Muscle of leg (tissue), 16 donors: Measurements from ENCODE around the gene FBXW11. TPM values are rescaled to one million over a fixed set of nuclear protein-coding genes. Genes with fewer than 3 reads are reported as not detected.

Experiments
- DNase-seq: peaks from one replicate; pipeline ENCODE4 v3.0.0; 2013
- H3K27ac ChIP-seq: one replicate; pipeline ENCODE4 v1.5.1; 2013; ENCODE audit warnings: mild to moderate bottlenecking, low read length, control low read depth
- H3K27me3 ChIP-seq: one replicate; pipeline ENCODE4 v1.6.1; 2013; ENCODE audit warnings: low read length; ENCODE audit not compliant: control insufficient read depth, insufficient read depth
- H3K36me3 ChIP-seq: one replicate; pipeline ENCODE4 v1.6.1; 2013; ENCODE audit warnings: low read length; ENCODE audit not compliant: control insufficient read depth, insufficient read depth
- H3K4me1 ChIP-seq: one replicate; pipeline ENCODE4 v1.6.1; 2013; ENCODE audit warnings: low read length; ENCODE audit not compliant: control insufficient read depth, insufficient read depth
- H3K4me3 ChIP-seq: one replicate; pipeline ENCODE4 v1.5.1; 2013; ENCODE audit warnings: low read length, control low read depth
- H3K9me3 ChIP-seq: replicated peaks from 2 replicates; pipeline ENCODE4 v1.6.1; 2013; ENCODE audit warnings: low read depth, low read length; ENCODE audit not compliant: control insufficient read depth
- WGBS: methylation state at CpG from one replicate; pipeline ENCODE4 v1.1.5; 2013; ENCODE audit warnings: missing lambda C conversion rate; ENCODE audit not compliant: insufficient coverage; 5-methylcytosine and 5-hydroxymethylcytosine counted together
- long read RNA-seq, 11 donors: transcript quantifications; one replicate each; lab custom pipeline, GENCODE V29; 2026
- polyA plus RNA-seq, 8 donors: library from polyadenylated mRNA; unstranded; fragments of 120-200 nt; gene quantifications; one replicate each; pipeline versions ENCODE4 v1.2.1 to v1.2.3, GENCODE V29; 2013; ENCODE audit warnings: inconsistent platforms in 1 of 8, low replicate concordance in 1 of 8; ENCODE audit not compliant: insufficient read length in 8 of 8, insufficient read depth in 1 of 8
- total RNA-seq: library from RNA; stranded (reverse); fragments of 120-200 nt; gene quantifications from one replicate; pipeline ENCODE4 v1.2.4, GENCODE V29; 2013

FBXW11 gene
- total RNA-seq (45.4 TPM), polyA plus RNA-seq (10 to 100 TPM; 28.9 to 40.2 (median 35.4) TPM)
- long read RNA-seq, donor 1, partial matches to known transcripts, result 0 of 1 reads
- long read RNA-seq, donor 1, other reads (novel, unspliced or antisense), result 0 of 1 reads
- long read RNA-seq, donor 2, partial matches to known transcripts, result 0 of 3 reads
- long read RNA-seq, donor 2, other reads (novel, unspliced or antisense), result 0 of 3 reads
- long read RNA-seq, donor 3, full-length matches to known transcripts, result 10 of 10 reads
- long read RNA-seq, donor 3, partial matches to known transcripts, result 0 of 10 reads
- long read RNA-seq, donor 3, other reads (novel, unspliced or antisense), result 0 of 10 reads
- long read RNA-seq, donor 4, full-length matches to known transcripts, result 5 of 5 reads
- long read RNA-seq, donor 4, partial matches to known transcripts, result 0 of 5 reads
- long read RNA-seq, donor 4, other reads (novel, unspliced or antisense), result 0 of 5 reads
- long read RNA-seq, donor 5, full-length matches to known transcripts, result 6 of 6 reads
- long read RNA-seq, donor 5, partial matches to known transcripts, result 0 of 6 reads
- long read RNA-seq, donor 5, other reads (novel, unspliced or antisense), result 0 of 6 reads
- long read RNA-seq, donor 6, full-length matches to known transcripts, result 7 of 7 reads
- long read RNA-seq, donor 6, partial matches to known transcripts, result 0 of 7 reads
- long read RNA-seq, donor 6, other reads (novel, unspliced or antisense), result 0 of 7 reads
- long read RNA-seq, donor 7, full-length matches to known transcripts, result 10 of 10 reads
- long read RNA-seq, donor 7, partial matches to known transcripts, result 0 of 10 reads
- long read RNA-seq, donor 7, other reads (novel, unspliced or antisense), result 0 of 10 reads
- long read RNA-seq, donor 8, partial matches to known transcripts, result 0 of 3 reads
- long read RNA-seq, donor 8, other reads (novel, unspliced or antisense), result 0 of 3 reads
- long read RNA-seq, donor 9, full-length matches to known transcripts, result 7 of 7 reads
- long read RNA-seq, donor 9, partial matches to known transcripts, result 0 of 7 reads
- long read RNA-seq, donor 9, other reads (novel, unspliced or antisense), result 0 of 7 reads
- long read RNA-seq, donor 10, transcript FBXW11-203 (12 exons, 2,181 nt), result major isoform, 5 of 5 reads
- long read RNA-seq, donor 10, partial matches to known transcripts, result 0 of 5 reads
- long read RNA-seq, donor 10, other reads (novel, unspliced or antisense), result 0 of 5 reads
- long read RNA-seq, donor 11, full-length matches to known transcripts, result 3 of 3 reads
- long read RNA-seq, donor 11, partial matches to known transcripts, result 0 of 3 reads
- long read RNA-seq, donor 11, other reads (novel, unspliced or antisense), result 0 of 3 reads

DNA sequence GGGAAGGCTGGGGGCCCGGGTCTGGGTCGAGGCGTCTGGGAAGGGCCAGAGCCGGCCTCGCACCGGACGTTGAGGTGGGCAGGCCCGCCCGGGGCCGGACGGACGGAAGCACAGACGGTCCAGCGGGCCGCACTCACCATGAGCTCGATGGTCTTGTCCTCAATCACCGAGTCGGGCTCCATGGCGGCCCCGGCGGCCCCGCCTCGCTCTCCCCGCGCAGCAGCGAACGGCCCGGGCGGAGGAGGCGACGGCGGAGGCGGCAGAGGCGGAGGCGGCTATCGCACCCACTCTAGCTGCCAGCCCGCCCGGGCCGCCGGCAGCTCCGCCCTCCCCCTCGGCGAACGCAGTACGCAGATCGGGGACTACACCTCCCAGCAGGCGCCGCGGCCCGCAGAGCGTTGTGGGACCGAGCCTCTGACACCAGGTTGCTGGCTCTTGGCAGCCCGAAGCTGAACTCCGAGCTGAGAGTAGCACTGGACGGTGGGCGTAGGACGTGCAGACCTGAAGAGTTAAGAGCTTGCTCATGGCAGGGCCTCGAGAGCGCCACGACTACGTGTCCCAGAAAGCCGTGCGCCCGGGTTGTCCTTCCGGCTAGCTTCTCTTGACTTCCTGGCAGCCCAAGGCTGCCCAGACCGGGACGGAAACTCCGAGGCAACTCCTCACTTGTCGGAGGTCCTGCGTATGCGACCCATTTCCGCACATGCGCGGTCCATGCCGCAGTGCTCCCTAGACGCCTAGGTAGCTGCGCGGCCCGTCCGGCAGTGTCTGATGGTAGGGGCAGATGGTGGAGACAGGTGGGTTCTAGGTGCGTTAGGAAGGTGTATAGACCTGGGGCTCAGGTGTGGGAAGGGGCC lies at the start of gene FBXW11:
FBXW11 (minus strand) TSS at position 318 of the 854 bp plus-strand sequence; CDS start at position 182, 136 bp downstream.
- WGBS, result under 1% methylated on average over 81 of the region's 81 CpGs
- peak; percentile 99 for DNase-seq
- no peaks in the 10 kb centered on the region for H3K36me3 ChIP-seq
- H3K9me3 ChIP-seq, result no peaks in the 10 kb centered on the region
- H3K4me3 ChIP-seq, result peak within 1 kb of the TSS; percentile 97
- H3K27me3 ChIP-seq, result no peaks in the 10 kb centered on the region
- peak within 1 kb of the TSS; percentile 96 for H3K27ac ChIP-seq
- H3K4me1 ChIP-seq, result peaks cover 20% of the 10 kb centered on the region

DNA sequence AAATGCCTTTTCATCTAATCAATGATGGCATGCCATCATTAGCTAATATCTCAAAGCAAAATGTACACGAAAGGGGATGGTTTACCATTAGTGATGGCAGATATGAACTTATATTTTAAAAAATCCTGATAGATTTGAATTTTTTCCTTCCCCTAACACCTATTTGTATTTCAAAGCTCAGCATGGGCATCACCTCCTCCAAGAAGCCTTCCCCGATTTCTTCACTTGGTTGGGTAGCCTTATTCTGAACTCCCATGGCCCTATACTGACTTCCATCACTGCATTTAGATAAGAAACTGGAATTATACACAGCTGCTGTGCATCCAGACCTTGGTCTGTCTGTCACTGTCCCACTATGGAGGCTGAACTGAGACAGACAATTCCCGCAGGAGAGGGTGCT lies 49.6 kb upstream of the FBXW11 start:
- H3K27ac ChIP-seq, result no peak overlapping the region
- peaks cover 61% of the 10 kb centered on the region for H3K36me3 ChIP-seq
- DNase-seq, result no peak
- H3K27me3 ChIP-seq, result no peaks in the 10 kb centered on the region
- 95% methylated on average over 2 of the region's 3 CpGs for WGBS
- H3K4me1 ChIP-seq, result no peaks in the 10 kb centered on the region
- H3K9me3 ChIP-seq, result no peaks in the 10 kb centered on the region
- H3K4me3 ChIP-seq, result no peak overlapping the region

DNA sequence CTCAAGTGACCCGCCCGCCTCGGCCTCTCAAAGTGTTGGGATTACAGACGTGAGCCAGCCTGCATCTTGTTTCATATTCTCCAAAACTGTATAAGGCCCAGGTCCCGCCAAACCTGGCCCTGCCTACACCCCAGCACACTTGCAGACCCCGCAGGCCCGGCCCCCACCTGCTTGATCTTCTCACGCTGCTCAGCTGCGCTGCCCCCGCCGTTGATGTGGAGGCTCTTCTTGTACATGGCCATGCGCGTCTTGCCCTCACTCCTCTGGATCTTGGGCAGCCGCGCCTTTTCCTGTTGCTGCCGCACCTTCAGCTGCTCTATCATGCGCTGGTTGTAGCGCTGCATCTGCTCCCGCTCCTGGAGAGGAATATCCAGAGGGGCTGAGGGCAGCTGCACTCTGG lies 49.0 kb upstream of the FBXW11 start:
- Histone ChIP-seq H3K4me1 (no peaks in the 10 kb centered on the region), H3K36me3 (peaks cover 55% of the 10 kb centered on the region), H3K27me3 (no peaks in the 10 kb centered on the region), H3K4me3 (no peak overlapping the region), H3K27ac (no peak overlapping the region), H3K9me3 (no peaks in the 10 kb centered on the region)
- DNase-seq, result no peak
- WGBS, result 89% methylated on average over 16 of the region's 19 CpGs

DNA sequence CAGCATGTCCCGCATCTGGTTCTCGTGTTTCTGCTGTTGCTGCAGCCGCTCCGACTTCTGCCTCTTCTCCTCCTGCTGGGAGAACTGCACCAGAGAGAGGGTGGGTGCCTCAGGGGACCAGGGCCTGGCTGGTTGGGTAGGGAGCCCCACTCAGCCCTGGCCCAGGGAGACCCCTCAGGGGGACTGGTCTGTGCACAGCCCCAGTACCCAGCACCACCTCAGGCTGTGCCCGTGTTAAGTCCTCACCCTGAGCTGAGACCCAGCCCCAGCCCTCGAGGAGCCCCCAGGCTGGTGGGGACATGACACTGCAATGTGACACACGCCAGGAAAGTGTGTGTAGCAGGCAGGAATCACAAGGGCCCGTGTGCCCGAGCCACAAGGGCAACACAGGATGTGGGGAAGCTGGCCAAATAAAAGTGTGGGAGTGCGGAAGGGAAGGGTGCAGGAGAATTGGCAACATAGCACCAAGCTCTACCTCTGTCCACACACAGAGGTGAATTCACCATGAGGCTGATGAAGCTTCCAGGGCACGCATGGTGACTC lies 48.2 kb upstream of the FBXW11 start:
- WGBS, result 78% methylated on average over 9 of the region's 11 CpGs
- DNase-seq, result no peak
- Histone ChIP-seq H3K4me3 (no peak overlapping the region), H3K27me3 (no peaks in the 10 kb centered on the region), H3K9me3 (no peaks in the 10 kb centered on the region), H3K27ac (no peak overlapping the region), H3K4me1 (no peaks in the 10 kb centered on the region), H3K36me3 (peaks cover 53% of the 10 kb centered on the region)

DNA sequence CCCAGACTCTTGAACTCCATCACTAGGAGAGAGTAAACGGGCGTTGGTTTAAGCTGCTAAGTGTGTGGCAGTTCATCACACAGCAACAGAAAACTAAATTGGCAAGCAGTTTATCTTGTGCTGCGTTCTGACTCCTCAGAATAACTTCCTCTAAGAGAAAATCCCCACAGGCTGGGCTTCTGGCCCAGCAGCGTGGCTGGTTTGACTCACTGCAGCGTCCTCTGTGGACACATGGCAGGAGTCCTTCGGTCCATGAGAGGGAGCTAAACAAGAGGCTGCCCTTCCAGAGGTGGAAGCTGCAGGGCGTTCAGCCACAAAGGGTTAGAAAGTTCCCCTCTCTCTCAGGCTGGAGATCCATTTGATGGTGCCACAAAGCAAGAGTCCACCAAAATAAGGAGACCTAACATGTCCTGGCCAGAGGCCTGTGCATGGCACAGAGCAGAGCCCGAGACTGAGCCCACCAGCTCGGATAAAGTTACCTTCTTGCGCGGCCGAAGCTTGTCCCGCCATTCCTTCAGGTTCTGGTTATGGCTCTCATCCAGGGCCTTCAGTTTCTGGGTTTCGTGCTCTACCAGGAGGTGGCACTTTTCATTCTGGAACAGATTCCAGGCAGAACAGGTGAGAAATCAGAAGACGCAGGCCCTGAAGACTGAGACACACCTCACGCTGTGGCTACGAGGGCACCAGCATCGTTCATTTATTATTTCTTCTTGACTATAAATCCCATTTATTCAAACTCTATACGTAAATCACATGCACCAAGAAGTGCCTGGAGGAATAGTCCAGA lies 46.2 kb upstream of the FBXW11 start:
- peak; percentile 35 for DNase-seq
- H3K4me1 ChIP-seq, result peaks cover 4% of the 10 kb centered on the region
- H3K4me3 ChIP-seq, result no peak overlapping the region
- no peaks in the 10 kb centered on the region for H3K27me3 ChIP-seq
- WGBS, result 81% methylated on average over 14 of the region's 19 CpGs
- H3K27ac ChIP-seq, result no peak overlapping the region
- H3K36me3 ChIP-seq, result peaks cover 50% of the 10 kb centered on the region
- no peaks in the 10 kb centered on the region for H3K9me3 ChIP-seq

DNA sequence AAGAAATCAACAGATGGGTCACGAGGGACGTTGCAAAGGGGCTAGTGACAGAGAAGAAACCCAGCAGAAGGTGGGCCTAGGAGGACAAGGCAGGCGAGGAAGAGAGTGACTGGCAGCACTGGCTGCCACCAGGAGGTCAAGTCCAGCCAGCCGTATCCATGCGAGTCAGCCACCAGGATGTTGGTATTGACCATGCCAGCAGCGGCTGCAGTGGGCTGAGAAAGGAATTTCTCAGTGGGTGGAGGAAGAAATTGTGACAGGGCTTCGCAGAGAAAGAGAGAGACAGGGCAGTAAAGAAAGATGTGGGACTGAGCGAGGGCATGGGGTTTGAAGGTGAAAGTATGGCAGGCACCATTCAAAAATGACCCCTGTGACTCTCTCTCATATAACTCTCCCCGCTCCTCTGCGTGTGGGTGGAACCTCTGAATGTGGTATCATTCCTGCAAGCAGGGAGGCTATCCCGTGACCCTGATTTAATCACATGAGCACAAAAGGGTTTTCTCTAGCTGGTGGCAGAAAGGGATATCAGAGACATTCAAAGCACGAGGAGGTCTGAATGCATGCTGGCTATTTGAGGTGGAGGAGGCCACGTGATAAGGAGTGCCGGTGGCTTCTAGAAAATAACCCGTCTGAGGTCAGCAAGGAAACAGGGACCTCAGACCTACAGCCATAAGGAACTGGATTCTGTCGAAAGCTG lies 45.4 kb upstream of the FBXW11 start:
- H3K9me3 ChIP-seq, result no peaks in the 10 kb centered on the region
- H3K4me3 ChIP-seq, result no peak overlapping the region
- H3K27me3 ChIP-seq, result no peaks in the 10 kb centered on the region
- 82% methylated on average over 11 of the region's 16 CpGs for WGBS
- H3K36me3 ChIP-seq, result peaks cover 49% of the 10 kb centered on the region
- DNase-seq, result no peak
- peaks cover 9% of the 10 kb centered on the region for H3K4me1 ChIP-seq
- H3K27ac ChIP-seq, result no peak overlapping the region

DNA sequence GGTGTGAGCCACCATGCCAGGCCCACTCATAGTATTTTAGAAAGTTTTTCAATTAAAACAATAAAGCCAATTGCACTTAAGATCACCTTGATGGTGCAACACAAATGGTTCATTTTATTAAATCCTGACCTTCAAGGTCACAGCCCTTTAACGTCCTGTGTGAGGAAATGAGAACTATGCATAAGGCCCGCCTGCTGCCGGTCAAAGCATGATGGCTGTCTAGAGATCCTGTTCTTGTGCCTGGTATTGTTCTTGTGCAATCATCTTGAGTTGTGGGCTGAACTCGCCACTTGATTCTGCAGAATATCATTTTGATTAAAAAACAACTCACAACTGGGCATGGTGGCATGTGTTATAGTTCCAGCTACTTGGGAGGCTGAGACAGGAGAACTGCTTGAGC lies 43.6 kb upstream of the FBXW11 start:
- Histone ChIP-seq H3K4me3 (no peak overlapping the region), H3K9me3 (no peaks in the 10 kb centered on the region), H3K27ac (no peak overlapping the region), H3K27me3 (no peaks in the 10 kb centered on the region), H3K36me3 (peaks cover 38% of the 10 kb centered on the region), H3K4me1 (peaks cover 9% of the 10 kb centered on the region)
- no peak for DNase-seq
- 100% methylated on average over 2 of the region's 4 CpGs for WGBS

DNA sequence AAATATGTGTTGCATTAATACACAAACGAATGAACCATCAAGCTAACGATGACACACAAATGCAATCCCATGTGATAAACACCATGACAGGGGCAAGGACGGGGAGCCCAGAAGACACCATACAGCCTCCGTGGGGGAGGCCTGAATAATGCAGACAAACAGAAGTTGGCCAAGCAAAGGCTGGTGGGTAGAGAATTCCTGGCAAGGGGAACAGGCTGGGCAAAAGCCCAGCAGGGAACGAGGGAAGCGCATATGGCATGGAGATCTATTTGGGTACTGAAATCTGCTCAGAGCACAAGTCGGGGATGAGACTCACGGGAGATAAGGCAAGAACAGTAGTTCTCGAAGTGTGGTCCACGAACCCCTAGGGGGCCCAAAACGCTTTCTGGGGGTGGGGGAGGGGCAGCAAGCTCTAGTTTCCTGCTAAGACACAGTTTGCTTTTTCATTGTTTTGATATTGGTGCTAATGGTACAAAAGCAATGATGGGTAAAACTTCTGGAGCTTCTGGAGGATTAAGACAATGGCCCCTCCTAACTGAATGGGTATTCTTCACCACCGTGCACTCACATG lies 42.9 kb upstream of the FBXW11 start:
- H3K4me3 ChIP-seq, result no peak overlapping the region
- peaks cover 37% of the 10 kb centered on the region for H3K36me3 ChIP-seq
- no peak overlapping the region for H3K27ac ChIP-seq
- peaks cover 10% of the 10 kb centered on the region for H3K4me1 ChIP-seq
- no peaks in the 10 kb centered on the region for H3K27me3 ChIP-seq
- H3K9me3 ChIP-seq, result no peaks in the 10 kb centered on the region
- DNase-seq, result no peak
- WGBS, result 68% methylated on average over 9 of the region's 12 CpGs
